HepG2 (cell line): Measurements from ENCODE around the gene PLIN1. TPM values are rescaled to one million over a fixed set of nuclear protein-coding genes. Genes with fewer than 3 reads are reported as not detected.

Experiments used
- ARNT ChIP-seq: fragments of 450-650 bp; IDR thresholded peaks from 2 replicates; pipeline ENCODE4 v1.6.1; 2017
- DBP ChIP-seq: sonication (generic); formaldehyde crosslinking; IDR thresholded peaks from 2 replicates; pipeline ENCODE4 v1.4.0; 2020; ENCODE audit warnings: missing genetic modification reagents; ENCODE audit errors: not compliant biosample characterization
- EHMT2 ChIP-seq: fragments of 200-600 bp; sonication (generic); IDR thresholded peaks from 2 replicates; pipeline ENCODE4 v1.7.0; 2017; ENCODE audit warnings: antibody characterized with exemption, low read depth, low read length, borderline replicate concordance
- FOXJ3 ChIP-seq: sonication (generic); formaldehyde crosslinking; IDR thresholded peaks from 2 replicates; pipeline ENCODE4 v1.4.0; 2020; ENCODE audit warnings: missing genetic modification reagents, mild to moderate bottlenecking, borderline replicate concordance
- HDAC2 ChIP-seq: sonication (generic); formaldehyde crosslinking; IDR thresholded peaks from 2 replicates; pipeline ENCODE4 v1.4.0; 2020; ENCODE audit warnings: missing genetic modification reagents
- NFIC ChIP-seq: IDR thresholded peaks from 2 replicates; pipeline ENCODE4 v1.6.1; 2012; ENCODE audit warnings: mild to moderate bottlenecking, low read length, inconsistent platforms
- PITX1 ChIP-seq: sonication (generic); formaldehyde crosslinking; IDR thresholded peaks from 2 replicates; pipeline ENCODE4 v1.5.1; 2020; ENCODE audit warnings: mild to moderate bottlenecking, missing genetic modification reagents
- RFXAP ChIP-seq: sonication (generic); formaldehyde crosslinking; IDR thresholded peaks from 2 replicates; pipeline ENCODE4 v1.4.0; 2020; ENCODE audit warnings: missing genetic modification reagents, borderline replicate concordance
- SIN3B ChIP-seq: fragments of 150-350 bp; IDR thresholded peaks from 2 replicates; pipeline ENCODE4 v1.6.1; 2014; ENCODE audit warnings: low read length
- SP140L ChIP-seq: sonication (generic); formaldehyde crosslinking; IDR thresholded peaks from 2 replicates; pipeline ENCODE4 v1.4.0; 2020; ENCODE audit warnings: missing genetic modification reagents, borderline replicate concordance
- SPEN ChIP-seq: sonication (generic); formaldehyde crosslinking; IDR thresholded peaks from 2 replicates; pipeline ENCODE4 v1.5.1; 2020; ENCODE audit warnings: low read depth, mild to moderate bottlenecking, missing genetic modification reagents
- TARDBP ChIP-seq: sonication (generic); formaldehyde crosslinking; IDR thresholded peaks from 2 replicates; pipeline ENCODE4 v1.8.0; 2022; ENCODE audit warnings: mild to moderate bottlenecking, missing genetic modification reagents
- THAP9 ChIP-seq: sonication (generic); formaldehyde crosslinking; IDR thresholded peaks from 2 replicates; pipeline ENCODE4; 2020; ENCODE audit warnings: missing genetic modification reagents, mild to moderate bottlenecking, borderline replicate concordance
- THRA ChIP-seq: sonication (generic); formaldehyde crosslinking; IDR thresholded peaks from 2 replicates; pipeline ENCODE4 v1.4.0; 2020; ENCODE audit warnings: missing genetic modification reagents, borderline replicate concordance
- ZBTB46 ChIP-seq: sonication (generic); formaldehyde crosslinking; IDR thresholded peaks from 2 replicates; pipeline ENCODE4 v1.4.0; 2020; ENCODE audit warnings: mild to moderate bottlenecking, missing genetic modification reagents, borderline replicate concordance
- ZBTB7B ChIP-seq: sonication (generic); formaldehyde crosslinking; IDR thresholded peaks from 2 replicates; pipeline ENCODE4 v1.4.0; 2020; ENCODE audit warnings: missing genetic modification reagents
- ZFX ChIP-seq: sonication (generic); formaldehyde crosslinking; IDR thresholded peaks from 2 replicates; pipeline ENCODE4 v1.4.0; 2020; ENCODE audit warnings: mild to moderate bottlenecking, low read depth, missing genetic modification reagents, moderate library complexity
- ZNF251 ChIP-seq: sonication (generic); formaldehyde crosslinking; IDR thresholded peaks from 2 replicates; pipeline ENCODE4 v1.9.0; 2021; ENCODE audit warnings: mild to moderate bottlenecking, missing genetic modification reagents
- ZNF292 ChIP-seq: sonication (generic); formaldehyde crosslinking; IDR thresholded peaks from 2 replicates; pipeline ENCODE4 v1.8.1; 2022; ENCODE audit warnings: mild to moderate bottlenecking, low read depth, missing genetic modification reagents, borderline replicate concordance
- ZNF574 ChIP-seq: sonication (generic); formaldehyde crosslinking; IDR thresholded peaks from 2 replicates; pipeline ENCODE4 v1.4.0; 2020; ENCODE audit warnings: missing genetic modification reagents
- polyA plus RNA-seq, 8 experiments: library from polyadenylated mRNA; depleted of rRNA in 3 of 8; stranded (reverse) in 7 of 8; unstranded in 1 of 8; fragments of >200 nt; fragmentation: Illumina TruSeq in 4 of 8; extraction: Trizol in 4 of 8; gene quantifications; 2 replicates each; pipeline versions ENCODE4 v1.2.1 to v1.2.3, GENCODE V29; 2011 to 2016; ENCODE audit warnings: low read depth in 4 of 8, missing spikeins in 1 of 8, mixed read lengths in 1 of 8; ENCODE audit not compliant: insufficient read depth in 1 of 8
- total RNA-seq, 5 experiments: library from RNA; depleted of rRNA; stranded (reverse); fragments of >200 nt; fragmentation: Illumina TruSeq; extraction: Trizol; gene quantifications; 2 replicates each; pipeline ENCODE4 v1.2.3, GENCODE V29; 2016; ENCODE audit warnings: low read depth in 1 of 5

PLIN1 gene
- total and polyA plus RNA-seq, 2 of the 13 experiments (the other 11 are each of a cell fraction or from before 2014, with no cell fraction given), result 0.74 to 1.2 TPM

- TF ChIP-seq TARDBP (CRISPR knock-in tag), result peak; percentile 44; the same call in 1 of the 2 replicates
- peak; percentile 48; the same call in 1 of the 2 replicates for TF ChIP-seq ZNF574 (CRISPR knock-in tag)
- no peak for TF ChIP-seq ZBTB46
- peak; percentile 69 for TF ChIP-seq NFIC
- peak; percentile 93 for TF ChIP-seq ZNF292 (CRISPR knock-in tag)
- peak; percentile 84 for TF ChIP-seq PITX1 (CRISPR knock-in tag)
- 0 out of 2 replicates have a peak, but pooled peaks have one; percentile 34 for TF ChIP-seq THRA (CRISPR knock-in tag)
- TF ChIP-seq FOXJ3 (CRISPR knock-in tag), result no peak
- TF ChIP-seq ARNT, result no peak
- TF ChIP-seq THAP9 (CRISPR knock-in tag), result no peak
- TF ChIP-seq ZNF251 (CRISPR knock-in tag), result no peak
- no peak for TF ChIP-seq SP140L
- peak; percentile 63; the same call in 1 of the 2 replicates for TF ChIP-seq HDAC2 (CRISPR knock-in tag)
- 0 out of 2 replicates have a peak, but pooled peaks have one; percentile 22 for TF ChIP-seq EHMT2
- peak; percentile 20; the same call in 1 of the 2 replicates for TF ChIP-seq SPEN (CRISPR knock-in tag)
- no peak for TF ChIP-seq RFXAP
- peak; percentile 60 for TF ChIP-seq ZFX (CRISPR knock-in tag)
- no peak for TF ChIP-seq SIN3B
- no peak for TF ChIP-seq ZBTB7B (CRISPR knock-in tag)
- TF ChIP-seq DBP, result no peak
Measured at GRCh38 chr15:89680282-89680873, 1.2 kb upstream of the PLIN1 start (continued).
